OCI-LY3 (cell line): Measurements from ENCODE around the gene ELOVL1.

Experiments
- H2AFZ ChIP-seq: fragments of 200-600, 300-600 bp; shearing (Covaris generic); 2 replicates; pipeline ENCODE4 v1.6.0; 2014; ENCODE audit warnings: antibody characterized with exemption, low read depth, low read length
- H3K27ac ChIP-seq: fragments of 200-600, 300-600 bp; sonication (generic); 2 replicates; pipeline ENCODE4 v1.5.1; 2014; ENCODE audit warnings: mild to moderate bottlenecking, low read length, moderate library complexity, mixed read lengths
- H3K27me3 ChIP-seq: fragments of 200-600, 300-600 bp; sonication (generic); 2 replicates; pipeline ENCODE4 v1.6.1; 2014; ENCODE audit warnings: low read depth, low read length, mixed read lengths
- H3K36me3 ChIP-seq: fragments of 200-600, 300-600 bp; sonication (generic); replicated peaks from 2 replicates; pipeline ENCODE3; 2014; ENCODE audit warnings: low read depth, low read length, mixed read lengths
- H3K4me1 ChIP-seq: fragments of 300-600, 200-600 bp; sonication (generic); 2 replicates; pipeline ENCODE4 v1.6.1; 2014; ENCODE audit warnings: low read length, mixed read lengths
- H3K4me2 ChIP-seq: fragments of 200-600, 300-600 bp; sonication (generic); 2 replicates; pipeline ENCODE4 v1.6.1; 2014; ENCODE audit warnings: low read length, mixed read lengths
- H3K4me3 ChIP-seq: fragments of 300-600, 200-600 bp; sonication (generic); 2 replicates; pipeline ENCODE4 v1.5.1; 2014; ENCODE audit warnings: antibody characterized with exemption, mild to moderate bottlenecking, low read length, moderate library complexity
- H3K79me2 ChIP-seq: fragments of 300-600, 200-600 bp; shearing (Covaris generic); 2 replicates; pipeline ENCODE4 v1.6.1; 2014; ENCODE audit warnings: mild to moderate bottlenecking, low read length, mixed read lengths
- H3K9ac ChIP-seq: fragments of 300-600, 200-600 bp; shearing (Covaris generic); 2 replicates; pipeline ENCODE4 v1.6.0; 2014; ENCODE audit warnings: mild to moderate bottlenecking, low read length, moderate library complexity
- H3K9me3 ChIP-seq: fragments of 200-600, 300-600 bp; shearing (Covaris generic); 2 replicates; pipeline ENCODE4 v1.6.1; 2014; ENCODE audit warnings: low read length, mixed read lengths; ENCODE audit not compliant: insufficient read depth
- H4K20me1 ChIP-seq: fragments of 200-600, 300-600 bp; sonication (generic); 2 replicates; pipeline ENCODE4 v1.6.1; 2016; ENCODE audit warnings: low read length, mixed read lengths; ENCODE audit not compliant: insufficient read depth
- EZH2phosphoT487 ChIP-seq: fragments of 200-600 bp; shearing (Covaris generic); IDR thresholded peaks from 2 replicates; pipeline ENCODE4 v1.6.1; 2018; ENCODE audit warnings: antibody characterized with exemption, mixed run types, low read depth
- TF ChIP-seq, protein P1 (sequence below): fragments of 200-600, 300-600 bp; sonication (generic); IDR thresholded peaks from 2 replicates; pipeline ENCODE4 v1.5.1; 2014; ENCODE audit warnings: antibody characterized with exemption, low read length, low read depth

Gene ELOVL1

DNA sequence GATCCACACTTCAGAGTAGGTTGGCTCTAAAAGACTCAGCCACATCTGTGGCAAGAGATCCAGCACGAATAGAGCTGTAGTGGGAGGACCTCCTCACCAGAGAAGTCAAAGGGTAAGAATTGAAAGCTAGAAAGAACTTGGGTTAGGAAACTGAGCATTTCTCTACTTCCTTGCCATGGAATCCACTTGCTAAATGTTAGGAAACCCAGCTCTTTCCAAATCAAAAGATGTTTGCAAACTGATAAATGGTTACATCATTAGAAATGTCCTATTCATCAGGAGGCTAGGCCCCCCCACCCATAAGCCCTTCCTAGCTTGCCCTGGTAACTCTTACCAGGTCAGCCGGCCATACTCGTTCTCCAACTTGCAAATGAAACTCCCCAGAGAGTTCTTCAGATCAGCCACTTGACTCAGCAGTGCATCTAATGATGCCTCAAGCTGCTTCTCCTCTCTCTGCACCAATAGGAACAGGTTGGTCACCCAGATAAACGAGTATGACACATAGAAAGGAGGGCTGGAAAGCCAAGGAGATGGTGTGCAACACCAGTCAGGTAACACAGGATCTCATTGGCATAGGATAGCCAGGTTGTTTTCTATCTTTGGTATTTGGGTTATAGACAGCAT is 20.3 kb upstream of the ELOVL1 start:
- Histone ChIP-seq H3K79me2 (peaks cover 34% of the 10 kb centered on the region), H3K36me3 (peaks cover 20% of the 10 kb centered on the region)

DNA sequence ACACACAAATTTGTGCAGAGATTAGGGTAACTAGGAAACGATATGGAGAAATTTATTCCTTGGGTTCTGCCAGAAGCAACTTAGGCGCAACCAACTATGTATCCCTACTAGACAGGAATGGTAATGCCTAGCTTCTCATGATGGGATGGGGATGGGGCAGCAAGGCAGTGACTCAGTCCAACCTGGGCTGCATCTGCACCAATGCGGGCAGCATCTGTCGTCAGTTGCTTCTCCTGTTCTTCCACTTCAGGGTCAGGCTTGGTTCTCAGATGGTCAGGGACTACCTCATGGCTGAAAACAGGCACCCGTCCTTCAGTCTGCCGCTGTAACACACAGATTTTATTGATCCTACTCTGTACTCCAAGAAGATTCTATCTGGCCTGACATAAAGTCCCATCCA is 18.9 kb upstream of the ELOVL1 start:
- Histone ChIP-seq H3K27ac (no peak overlapping the region), H4K20me1 (no peaks in the 10 kb centered on the region), H3K4me3 (no peak overlapping the region), H3K4me1 (peaks cover 11% of the 10 kb centered on the region), H3K9ac (no peak overlapping the region), H3K36me3 (peaks cover 20% of the 10 kb centered on the region), H2AFZ (no peak overlapping the region), H3K9me3 (no peaks in the 10 kb centered on the region), H3K79me2 (peaks cover 34% of the 10 kb centered on the region), H3K4me2 (no peak overlapping the region), H3K27me3 (no peaks in the 10 kb centered on the region)
- no peak for TF ChIP-seq EZH2phosphoT487
- TF ChIP-seq, protein P1, sequence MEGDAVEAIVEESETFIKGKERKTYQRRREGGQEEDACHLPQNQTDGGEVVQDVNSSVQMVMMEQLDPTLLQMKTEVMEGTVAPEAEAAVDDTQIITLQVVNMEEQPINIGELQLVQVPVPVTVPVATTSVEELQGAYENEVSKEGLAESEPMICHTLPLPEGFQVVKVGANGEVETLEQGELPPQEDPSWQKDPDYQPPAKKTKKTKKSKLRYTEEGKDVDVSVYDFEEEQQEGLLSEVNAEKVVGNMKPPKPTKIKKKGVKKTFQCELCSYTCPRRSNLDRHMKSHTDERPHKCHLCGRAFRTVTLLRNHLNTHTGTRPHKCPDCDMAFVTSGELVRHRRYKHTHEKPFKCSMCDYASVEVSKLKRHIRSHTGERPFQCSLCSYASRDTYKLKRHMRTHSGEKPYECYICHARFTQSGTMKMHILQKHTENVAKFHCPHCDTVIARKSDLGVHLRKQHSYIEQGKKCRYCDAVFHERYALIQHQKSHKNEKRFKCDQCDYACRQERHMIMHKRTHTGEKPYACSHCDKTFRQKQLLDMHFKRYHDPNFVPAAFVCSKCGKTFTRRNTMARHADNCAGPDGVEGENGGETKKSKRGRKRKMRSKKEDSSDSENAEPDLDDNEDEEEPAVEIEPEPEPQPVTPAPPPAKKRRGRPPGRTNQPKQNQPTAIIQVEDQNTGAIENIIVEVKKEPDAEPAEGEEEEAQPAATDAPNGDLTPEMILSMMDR, result no peak

More for the DNA sequence above, 20.3 kb upstream of the ELOVL1 start:
- Histone ChIP-seq H3K4me1 (peaks cover 11% of the 10 kb centered on the region), H3K27ac (no peak overlapping the region), H3K4me3 (no peak overlapping the region), H3K27me3 (no peaks in the 10 kb centered on the region), H3K9ac (no peak overlapping the region), H4K20me1 (no peaks in the 10 kb centered on the region), H2AFZ (no peak overlapping the region), H3K4me2 (peak overlapping the region; percentile 97), H3K9me3 (no peaks in the 10 kb centered on the region)
- TF ChIP-seq, protein P1, result no peak
- no peak for TF ChIP-seq EZH2phosphoT487

DNA sequence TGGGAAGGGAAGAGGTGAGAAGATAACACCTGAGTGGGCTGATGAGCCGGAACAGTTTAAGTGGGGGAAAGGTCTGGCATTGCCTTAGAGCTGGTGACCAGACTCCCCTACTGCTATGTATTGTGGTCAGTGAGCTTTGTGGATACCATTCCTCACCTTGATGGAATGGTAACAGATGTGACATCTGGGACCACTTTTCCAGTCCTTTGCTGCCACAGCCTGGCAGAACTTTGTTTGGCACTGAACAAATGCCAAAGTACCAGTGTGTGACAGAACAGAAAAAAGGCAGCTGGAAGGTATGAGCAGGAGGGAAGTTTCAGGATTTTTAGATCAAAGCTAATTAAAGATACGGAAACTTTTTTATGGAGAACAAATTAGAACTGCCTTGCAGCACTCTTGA is 15.6 kb upstream of the ELOVL1 start:
- no peaks in the 10 kb centered on the region for H3K27me3 ChIP-seq
- no peak overlapping the region for H3K9ac ChIP-seq
- TF ChIP-seq, protein P1, result no peak
- TF ChIP-seq EZH2phosphoT487, result no peak
- H3K9me3 ChIP-seq, result no peaks in the 10 kb centered on the region
- peaks cover 20% of the 10 kb centered on the region for H3K36me3 ChIP-seq
- H3K79me2 ChIP-seq, result peaks cover 5% of the 10 kb centered on the region
- H2AFZ ChIP-seq, result no peak overlapping the region
- H3K4me2 ChIP-seq, result no peak overlapping the region
- H3K4me1 ChIP-seq, result peaks cover under 1% of the 10 kb centered on the region; the same call in 1 of the 2 replicates
- H4K20me1 ChIP-seq, result no peaks in the 10 kb centered on the region
- H3K27ac ChIP-seq, result no peak overlapping the region
- no peak overlapping the region for H3K4me3 ChIP-seq

DNA sequence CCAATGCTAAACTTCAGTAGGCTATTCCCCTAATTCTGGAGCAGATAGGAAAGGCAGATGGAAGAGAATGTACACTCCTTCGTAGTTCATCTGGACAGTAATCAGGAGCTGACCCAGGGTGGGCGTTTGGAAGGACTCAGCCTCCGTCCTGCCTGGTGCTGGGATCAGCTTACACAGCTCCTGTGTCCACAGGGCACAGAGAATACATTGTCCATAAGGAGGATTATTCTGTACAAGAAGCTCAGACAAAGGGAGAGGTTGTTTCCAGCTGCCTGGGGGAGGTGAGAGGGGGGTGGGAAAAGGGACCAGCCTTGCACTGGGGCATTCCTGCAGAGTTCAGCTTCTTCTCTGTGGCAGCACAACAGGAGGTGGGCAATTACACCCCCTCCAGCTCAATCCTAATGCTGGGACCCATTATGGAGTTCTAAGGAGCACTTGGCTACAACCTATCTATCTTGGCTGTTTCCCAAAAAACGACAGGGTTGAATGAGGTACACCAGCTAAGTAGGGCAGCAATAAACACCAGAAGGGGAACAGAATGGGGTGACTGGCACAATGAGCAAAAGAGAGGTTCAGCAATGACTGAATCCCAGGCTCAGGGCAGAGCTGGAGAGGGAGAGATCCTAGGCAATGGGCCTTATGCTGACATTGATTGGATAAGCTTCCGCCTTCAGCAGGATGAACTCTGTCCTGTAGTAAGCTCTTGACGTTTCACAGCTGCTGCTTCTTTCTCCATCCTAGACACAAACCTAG is 14.4 kb upstream of the ELOVL1 start:
- Histone ChIP-seq H3K27me3 (no peaks in the 10 kb centered on the region), H4K20me1 (no peaks in the 10 kb centered on the region), H3K36me3 (peaks cover 20% of the 10 kb centered on the region), H3K79me2 (no peaks in the 10 kb centered on the region), H3K27ac (no peak overlapping the region), H3K4me3 (no peak overlapping the region), H3K4me2 (no peak overlapping the region), H3K9me3 (no peaks in the 10 kb centered on the region), H3K4me1 (no peaks in the 10 kb centered on the region), H2AFZ (no peak overlapping the region), H3K9ac (no peak overlapping the region)
- no peak for TF ChIP-seq EZH2phosphoT487
- TF ChIP-seq, protein P1, result no peak
